ENCODE data around the gene RETN. TPM values are rescaled to one million over a fixed set of nuclear protein-coding genes. Genes with fewer than 3 reads are reported as not detected.

Gene RETN
- total RNA-seq (not detected), total RNA-seq (0 to 0.58 (median 0) reads per million in 172 experiments)
- polyA plus RNA-seq (2013, experiment 1 of 2): 2.5 TPM
- polyA plus RNA-seq (2013, experiment 2 of 2): 2.9 TPM

- Histone ChIP-seq H3K36me3 (ENCODE audit: insufficient read depth, low read length) (no peaks in the 10 kb centered on the region), H3K27ac (ENCODE audit: low read depth in 1 of 2, low read length in 2 of 2) (no peak within 1 kb of the TSS), H3K4me3 (ENCODE audit: low read length) (no peak within 1 kb of the TSS), H3K9me3 (ENCODE audit: control insufficient read depth in 1 of 2, insufficient read depth in 1 of 2, low read length in 2 of 2) (peaks cover 0 to 7% of the 10 kb centered on the region in 2 experiments), H3K4me1 (ENCODE audit: insufficient read depth, low read length) (peaks cover 24% of the 10 kb centered on the region), H3K27me3 (ENCODE audit: control insufficient read depth in 1 of 2, insufficient read depth in 2 of 2, low read length in 2 of 2) (peaks cover 9 to 19% of the 10 kb centered on the region in 2 experiments)
- ChIA-PET POLR2A (interaction anchor here (1.8 kb wide), 1 partner anchor 12 kb away, joined by 6 read pairs; the partner anchor contains the start of gene TRAPPC5), CTCF (interaction anchor here (1.8 kb wide), 1 partner anchor 12 kb away, joined by 7 read pairs; the partner anchor contains the start of gene TRAPPC5)
- peaks cover 11% of the 10 kb centered on the region for H3K4me1 Mint-ChIP-seq (ENCODE audit: low read depth)
- no peak for TF ChIP-seq CTCF (IDR thresholded peaks at IDR 0.05)
- no peak for ATAC-seq (ENCODE audit: poor library complexity)
- DNase-seq: peak in 1 of 14 experiments; percentile 20
- H3K9me3 Mint-ChIP-seq: no peaks in the 10 kb centered on the region
- intact Hi-C loops (cut with DNase I, micrococcal nuclease): no loop called here
- H3K36me3 Mint-ChIP-seq (ENCODE audit: low read depth): no peaks in the 10 kb centered on the region
- H3K27ac Mint-ChIP-seq: no peak within 1 kb of the TSS
- no peak within 1 kb of the TSS for H3K4me3 Mint-ChIP-seq
- H3K27me3 Mint-ChIP-seq: peaks cover 43% of the 10 kb centered on the region
Measured at GRCh38 chr19:7668842-7669241, at the start of gene RETN. Gene RETN, plus strand, starts transcription at chr19:7669049. Its CDS starts 278 bp downstream, at chr19:7669327.

- POLR2A ChIA-PET: interaction anchor here (1.0 kb wide), 1 partner anchor 10 kb away, joined by 4 read pairs; the partner anchor contains the start of genes PET100 and XAB2
- Mint-ChIP-seq H3K27me3 (no peaks in the 10 kb centered on the region), H3K4me1 (ENCODE audit: low read depth) (peaks cover 4% of the 10 kb centered on the region)
Measured at GRCh38 chr19:7619671-7620441, 49.0 kb upstream of the RETN start.

More at GRCh38 chr19:7619671-7620441, 49.0 kb upstream of the RETN start:
- intact Hi-C loops (cut with DNase I, micrococcal nuclease): no loop called here
- Histone ChIP-seq H3K27ac (ENCODE audit: low read depth in 1 of 2, low read length in 2 of 2) (no peak overlapping the region), H3K36me3 (ENCODE audit: insufficient read depth, low read length) (peaks cover 67% of the 10 kb centered on the region), H3K27me3 (ENCODE audit: control insufficient read depth in 1 of 2, insufficient read depth in 2 of 2, low read length in 2 of 2) (no peaks in the 10 kb centered on the region), H3K4me1 (ENCODE audit: insufficient read depth, low read length) (no peaks in the 10 kb centered on the region), H3K4me3 (ENCODE audit: low read length) (no peak overlapping the region), H3K9me3 (ENCODE audit: control insufficient read depth in 1 of 2, insufficient read depth in 1 of 2, low read length in 2 of 2) (peaks cover 0 to 9% of the 10 kb centered on the region in 2 experiments)
- Mint-ChIP-seq H3K36me3 (ENCODE audit: low read depth) (peaks cover 58% of the 10 kb centered on the region), H3K27ac (no peak overlapping the region), H3K9me3 (no peaks in the 10 kb centered on the region), H3K4me3 (no peak overlapping the region)
- ATAC-seq (ENCODE audit: poor library complexity) (no peak), DNase-seq (no peak)
- TF ChIP-seq CTCF (IDR thresholded peaks at IDR 0.05): no peak
- CTCF ChIA-PET: no interaction called here
